Measurements from ENCODE around the gene MXRA8. TPM values are rescaled to one million over a fixed set of nuclear protein-coding genes. Genes with fewer than 3 reads are reported as not detected.

MXRA8 gene
- total RNA-seq, 1 experiment from 2014 or later, result 25.3 TPM

DNA sequence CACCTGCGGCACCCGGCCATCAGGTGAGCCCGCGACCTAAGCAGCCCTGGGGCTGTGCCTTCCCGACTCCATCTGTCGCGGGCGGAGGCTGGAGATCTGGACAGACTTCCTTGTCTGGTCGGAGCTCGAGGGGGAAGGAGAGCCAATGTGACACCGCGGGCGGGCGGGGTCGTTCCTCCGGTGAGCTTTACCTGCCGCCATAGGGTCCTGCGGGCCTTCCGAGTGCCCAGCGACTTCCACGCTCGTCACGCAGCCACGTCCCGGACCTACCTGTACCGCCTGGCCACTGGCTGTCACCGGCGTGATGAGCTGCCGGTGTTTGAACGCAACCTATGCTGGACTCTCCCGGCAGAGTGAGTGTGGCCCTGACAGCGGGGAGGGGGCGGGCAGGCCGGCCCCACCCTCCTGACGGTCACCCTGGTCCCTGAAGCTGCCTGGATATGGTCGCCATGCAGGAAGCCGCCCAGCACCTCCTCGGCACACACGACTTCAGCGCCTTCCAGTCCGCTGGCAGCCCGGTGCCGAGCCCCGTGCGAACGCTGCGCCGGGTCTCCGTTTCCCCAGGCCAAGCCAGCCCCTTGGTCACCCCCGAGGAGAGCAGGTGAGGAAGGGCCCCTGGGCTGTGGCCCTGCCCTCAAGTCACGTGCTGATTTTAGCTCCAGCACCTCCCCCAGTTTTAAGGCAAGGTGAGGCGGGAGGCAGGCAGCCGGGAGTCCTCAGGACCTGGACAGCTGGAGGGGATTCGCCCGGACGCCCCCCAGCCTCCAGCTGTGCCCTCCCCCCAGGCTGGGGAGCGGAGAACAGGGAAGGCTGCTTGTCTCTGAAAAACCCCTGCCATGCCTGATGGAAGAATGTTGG is 48.9 kb downstream of the MXRA8 start:
- CTCF ChIA-PET, result interaction anchor here (0.6 to 0.7 kb wide), 2 partner anchors 16 to 45 kb away, joined by 3 read pairs; no protein-coding TSS in a partner anchor

DNA sequence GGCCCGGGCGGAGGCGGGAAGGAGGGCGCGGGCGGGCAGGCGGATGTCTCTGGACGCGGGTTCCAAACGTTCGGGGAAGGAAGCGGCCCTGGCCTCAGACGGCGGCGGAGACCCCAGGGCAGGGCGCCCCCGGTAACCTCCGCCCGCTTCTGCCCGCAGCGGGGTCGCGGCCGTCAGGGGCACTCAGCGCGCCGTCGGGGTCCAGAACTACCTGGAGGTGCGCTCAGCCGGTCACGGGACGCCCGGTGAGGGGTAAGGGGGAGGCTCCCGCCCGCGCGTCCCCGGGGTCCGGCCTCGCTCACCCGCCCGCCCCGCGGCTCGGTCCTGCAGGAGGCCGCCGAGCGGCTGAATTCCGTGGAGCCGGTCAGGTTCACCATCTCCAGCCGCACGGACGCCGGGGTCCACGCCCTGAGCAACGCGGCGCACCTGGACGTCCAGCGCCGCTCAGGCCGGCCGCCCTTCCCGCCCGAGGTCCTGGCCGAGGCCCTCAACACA is 49.6 kb downstream of the MXRA8 start:
- Histone ChIP-seq H3K79me2 (ENCODE audit: low read length) (peaks cover 63% of the 10 kb centered on the region), H3K4me1 (ENCODE audit: insufficient read depth, low read length) (peaks cover 33% of the 10 kb centered on the region), H2AFZ (ENCODE audit: low read length) (peak overlapping the region; percentile 83), H3K9me2 (replicated peaks; ENCODE audit: low read length) (no peaks in the 10 kb centered on the region), H3K4me3 (ENCODE audit: low read length) (peak overlapping the region; percentile 96), H3K4me2 (ENCODE audit: low read length) (peak overlapping the region; percentile 95), H3K9me3 (ENCODE audit: low read length) (no peaks in the 10 kb centered on the region), H3K27me3 (ENCODE audit: low read length) (no peaks in the 10 kb centered on the region), H3F3A (ENCODE audit: low read length, unreplicated experiment) (no peaks in the 10 kb centered on the region), H4K20me1 (ENCODE audit: low read length) (peaks cover 11% of the 10 kb centered on the region), H3K27ac (ENCODE audit: low read length) (peak overlapping the region; percentile 60), H3K36me3 (ENCODE audit: low read depth, low read length) (peaks cover 22% of the 10 kb centered on the region; the same call in 1 of the 2 replicates), H3K9ac (ENCODE audit: low read length) (peak overlapping the region; percentile 93)
- BruUV-seq (replicated peaks), result TSS peak; percentile 27
- CTCF ChIA-PET, result no interaction called here
- DNase-seq, result no peak
- intact Hi-C loops (cut with micrococcal nuclease), result loop anchor here (2.0 kb wide), 1 partner anchor 40 kb away; the partner anchor contains the start of gene DVL1
- TF ChIP-seq, protein P1, sequence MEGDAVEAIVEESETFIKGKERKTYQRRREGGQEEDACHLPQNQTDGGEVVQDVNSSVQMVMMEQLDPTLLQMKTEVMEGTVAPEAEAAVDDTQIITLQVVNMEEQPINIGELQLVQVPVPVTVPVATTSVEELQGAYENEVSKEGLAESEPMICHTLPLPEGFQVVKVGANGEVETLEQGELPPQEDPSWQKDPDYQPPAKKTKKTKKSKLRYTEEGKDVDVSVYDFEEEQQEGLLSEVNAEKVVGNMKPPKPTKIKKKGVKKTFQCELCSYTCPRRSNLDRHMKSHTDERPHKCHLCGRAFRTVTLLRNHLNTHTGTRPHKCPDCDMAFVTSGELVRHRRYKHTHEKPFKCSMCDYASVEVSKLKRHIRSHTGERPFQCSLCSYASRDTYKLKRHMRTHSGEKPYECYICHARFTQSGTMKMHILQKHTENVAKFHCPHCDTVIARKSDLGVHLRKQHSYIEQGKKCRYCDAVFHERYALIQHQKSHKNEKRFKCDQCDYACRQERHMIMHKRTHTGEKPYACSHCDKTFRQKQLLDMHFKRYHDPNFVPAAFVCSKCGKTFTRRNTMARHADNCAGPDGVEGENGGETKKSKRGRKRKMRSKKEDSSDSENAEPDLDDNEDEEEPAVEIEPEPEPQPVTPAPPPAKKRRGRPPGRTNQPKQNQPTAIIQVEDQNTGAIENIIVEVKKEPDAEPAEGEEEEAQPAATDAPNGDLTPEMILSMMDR (conservative IDR thresholded peaks at IDR 0.05; ENCODE audit: low read depth, low read length), result no peak
- TF ChIP-seq EZH2 (IDR thresholded peaks at IDR 0.05; ENCODE audit: low read length, unreplicated experiment), result no peak
- TF ChIP-seq EZH2phosphoT487 (IDR thresholded peaks at IDR 0.05; ENCODE audit: borderline replicate concordance, low read length), result no peak
- POLR2A ChIA-PET (ENCODE audit: unreplicated experiment), result interaction anchor here (0.6 kb wide), 1 partner anchor 25 kb away, joined by 4 read pairs; no protein-coding TSS in a partner anchor
- ATAC-seq, result peak; percentile 2

More for the DNA sequence above, 48.9 kb downstream of the MXRA8 start:
- H3K4me2 ChIP-seq (ENCODE audit: low read length), result peak overlapping the region; percentile 95
- POLR2A ChIA-PET (ENCODE audit: unreplicated experiment), result interaction anchor here (0.6 to 0.7 kb wide), 3 partner anchors 9 to 26 kb away, joined by 3 to 4 read pairs (median 3); no protein-coding TSS in a partner anchor
- no peaks in the 10 kb centered on the region for H3K27me3 ChIP-seq (ENCODE audit: low read length)
- peaks cover 33% of the 10 kb centered on the region for H3K4me1 ChIP-seq (ENCODE audit: insufficient read depth, low read length)
- H3F3A ChIP-seq (ENCODE audit: low read length, unreplicated experiment), result no peaks in the 10 kb centered on the region
- BruUV-seq (replicated peaks), result no TSS peak
- peak overlapping the region; percentile 96 for H3K4me3 ChIP-seq (ENCODE audit: low read length)
- peak overlapping the region; percentile 83 for H2AFZ ChIP-seq (ENCODE audit: low read length)
- H3K9me3 ChIP-seq (ENCODE audit: low read length), result no peaks in the 10 kb centered on the region
- peak overlapping the region; percentile 60 for H3K27ac ChIP-seq (ENCODE audit: low read length)
- ATAC-seq (peak; percentile 2), DNase-seq (peak; percentile 50)
- intact Hi-C loops (cut with micrococcal nuclease), result loop anchor here (2.0 kb wide), 1 partner anchor 39 kb away; the partner anchor contains the start of gene DVL1
- H3K36me3 ChIP-seq (ENCODE audit: low read depth, low read length), result peaks cover 24% of the 10 kb centered on the region; the same call in 1 of the 2 replicates
- TF ChIP-seq EZH2phosphoT487 (IDR thresholded peaks at IDR 0.05; ENCODE audit: borderline replicate concordance, low read length), result no peak
- no peak for TF ChIP-seq EZH2 (IDR thresholded peaks at IDR 0.05; ENCODE audit: low read length, unreplicated experiment)
- TF ChIP-seq, protein P1 (conservative IDR thresholded peaks at IDR 0.05; ENCODE audit: low read depth, low read length), result no peak
- peaks cover 11% of the 10 kb centered on the region for H4K20me1 ChIP-seq (ENCODE audit: low read length)
- no peaks in the 10 kb centered on the region for H3K9me2 ChIP-seq (replicated peaks; ENCODE audit: low read length)
- peak overlapping the region; percentile 93 for H3K9ac ChIP-seq (ENCODE audit: low read length)
- peaks cover 62% of the 10 kb centered on the region for H3K79me2 ChIP-seq (ENCODE audit: low read length)

All from PC-3 (cell line).